Sigmoid colon (tissue), 4 donors: ENCODE data around the gene ATF6.

Experiments used
- EP300 ChIP-seq, 4 donors: sonication (generic); formaldehyde crosslinking; IDR thresholded peaks; one replicate each; pipeline ENCODE4 v1.6.1; 2017; ENCODE audit warnings: antibody characterized with exemption in 4 of 4
- POLR2A ChIP-seq, 2 donors: fragments of 450-650 bp; IDR thresholded peaks; one replicate each; pipeline ENCODE4 v1.6.1; 2016; ENCODE audit warnings: antibody characterized with exemption in 2 of 2, mild to moderate bottlenecking in 2 of 2, moderate library complexity in 2 of 2
- POLR2AphosphoS5 ChIP-seq, 4 donors: sonication (generic); formaldehyde crosslinking; IDR thresholded peaks; one replicate each; pipeline ENCODE4 v1.6.1; 2017; ENCODE audit warnings: antibody characterized with exemption in 4 of 4
- TF ChIP-seq, protein P1 (sequence below), 4 experiments: fragments of 450-650 bp in 3 of 4; fragments of 200-600 bp in 1 of 4; IDR thresholded peaks; one replicate each; pipeline ENCODE4 v1.5.1; 2016 to 2019; ENCODE audit warnings: antibody characterized with exemption in 4 of 4, mild to moderate bottlenecking in 3 of 4, moderate library complexity in 2 of 4

DNA sequence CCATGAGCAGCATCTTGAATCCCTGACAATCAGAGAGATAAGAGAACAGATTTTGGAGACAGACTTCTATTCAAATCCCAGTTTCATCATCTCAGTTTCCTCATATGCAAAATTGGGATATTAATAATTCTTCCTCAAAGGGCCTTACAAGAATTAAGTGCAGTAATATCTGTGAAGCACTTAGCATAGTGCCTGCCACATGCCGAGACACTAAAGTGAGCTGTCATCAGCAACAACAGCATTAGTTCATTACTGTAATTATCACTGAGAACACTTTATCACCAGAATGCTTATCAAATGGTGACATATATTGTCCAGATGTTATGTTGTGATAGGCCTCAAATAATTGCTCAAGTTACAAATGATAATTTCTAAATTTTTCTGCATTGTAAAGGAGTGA lies 45.7 kb upstream of the ATF6 start:
- no peak for TF ChIP-seq EP300 (IDR thresholded peaks at IDR 0.05)
- TF ChIP-seq, protein P1, sequence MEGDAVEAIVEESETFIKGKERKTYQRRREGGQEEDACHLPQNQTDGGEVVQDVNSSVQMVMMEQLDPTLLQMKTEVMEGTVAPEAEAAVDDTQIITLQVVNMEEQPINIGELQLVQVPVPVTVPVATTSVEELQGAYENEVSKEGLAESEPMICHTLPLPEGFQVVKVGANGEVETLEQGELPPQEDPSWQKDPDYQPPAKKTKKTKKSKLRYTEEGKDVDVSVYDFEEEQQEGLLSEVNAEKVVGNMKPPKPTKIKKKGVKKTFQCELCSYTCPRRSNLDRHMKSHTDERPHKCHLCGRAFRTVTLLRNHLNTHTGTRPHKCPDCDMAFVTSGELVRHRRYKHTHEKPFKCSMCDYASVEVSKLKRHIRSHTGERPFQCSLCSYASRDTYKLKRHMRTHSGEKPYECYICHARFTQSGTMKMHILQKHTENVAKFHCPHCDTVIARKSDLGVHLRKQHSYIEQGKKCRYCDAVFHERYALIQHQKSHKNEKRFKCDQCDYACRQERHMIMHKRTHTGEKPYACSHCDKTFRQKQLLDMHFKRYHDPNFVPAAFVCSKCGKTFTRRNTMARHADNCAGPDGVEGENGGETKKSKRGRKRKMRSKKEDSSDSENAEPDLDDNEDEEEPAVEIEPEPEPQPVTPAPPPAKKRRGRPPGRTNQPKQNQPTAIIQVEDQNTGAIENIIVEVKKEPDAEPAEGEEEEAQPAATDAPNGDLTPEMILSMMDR (IDR thresholded peaks at IDR 0.05) = no peak
- no peak for TF ChIP-seq POLR2AphosphoS5 (IDR thresholded peaks at IDR 0.05)
- no peak for TF ChIP-seq POLR2A (IDR thresholded peaks at IDR 0.05)
